Glutamatergic neuron (in vitro differentiated cells): ENCODE results near the gene SYN1. TPM values are rescaled to one million over a fixed set of nuclear protein-coding genes. Genes with fewer than 3 reads are reported as not detected.

ENCODE experiments used
- DNase-seq: peaks from one replicate; pipeline ENCODE4 v3.0.0; 2022
- H3K27ac Mint-ChIP-seq: one replicate; pipeline ENCODE4 v1.8.0; 2020; ENCODE audit warnings: mild to moderate bottlenecking, mixed read lengths, inconsistent platforms; ENCODE audit not compliant: unreplicated experiment
- H3K27me3 Mint-ChIP-seq: one replicate; pipeline ENCODE4 v1.8.0; 2020; ENCODE audit warnings: mild to moderate bottlenecking, moderate library complexity, mixed read lengths, inconsistent platforms; ENCODE audit not compliant: unreplicated experiment
- H3K36me3 Mint-ChIP-seq: one replicate; pipeline ENCODE4 v1.8.0; 2020; ENCODE audit warnings: mild to moderate bottlenecking, mixed read lengths, inconsistent platforms; ENCODE audit not compliant: unreplicated experiment
- H3K4me1 Mint-ChIP-seq: one replicate; pipeline ENCODE4 v1.8.0; 2020; ENCODE audit warnings: mild to moderate bottlenecking, low read depth, mixed read lengths, inconsistent platforms; ENCODE audit not compliant: unreplicated experiment
- H3K4me3 Mint-ChIP-seq: one replicate; pipeline ENCODE4 v1.8.0; 2020; ENCODE audit warnings: mild to moderate bottlenecking, mixed read lengths, inconsistent platforms; ENCODE audit not compliant: unreplicated experiment
- H3K9me3 Mint-ChIP-seq: one replicate; pipeline ENCODE4 v1.8.0; 2020; ENCODE audit warnings: mild to moderate bottlenecking, moderate library complexity, mixed read lengths, inconsistent platforms; ENCODE audit not compliant: unreplicated experiment
- total RNA-seq: library from RNA; stranded (reverse); fragmentation: NEBNext Ultra II Directional; extraction: Animal tissue kit (Norgen Biotek cat#: 25700); gene quantifications from one replicate; pipeline ENCODE4 v1.2.1, GENCODE V29; 2021; ENCODE audit not compliant: unreplicated experiment
- TF ChIP-seq, protein P1 (sequence below): fragments of 200-600 bp; sonication (generic); IDR thresholded peaks from one replicate; pipeline ENCODE4 v1.5.0; 2021; ENCODE audit not compliant: partially characterized antibody, unreplicated experiment

Gene SYN1
- total RNA-seq, 1 donor from 2014 or later, result 34.2 TPM

DNA sequence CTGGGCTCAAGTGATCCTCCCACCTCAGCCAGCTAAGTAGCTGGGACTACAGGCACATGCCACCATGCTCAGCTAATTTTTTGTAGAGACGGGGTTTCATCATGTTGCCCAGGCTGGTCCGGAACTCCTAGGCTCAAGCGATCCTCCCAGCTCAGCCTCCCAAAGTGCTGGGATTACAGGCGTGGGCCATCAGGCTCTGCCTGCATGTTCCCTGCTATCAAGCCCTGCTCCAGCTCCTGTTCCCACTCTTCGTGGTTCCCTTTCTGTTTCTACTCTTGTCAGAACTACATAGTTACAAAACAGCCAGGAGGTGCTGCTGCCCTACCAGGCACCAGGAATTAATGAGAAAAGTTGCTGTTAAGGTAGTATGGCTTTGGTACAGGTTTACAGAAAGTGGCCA is 28.7 kb downstream of the SYN1 start:
- DNase-seq, result no peak
- no peaks in the 10 kb centered on the region for H3K27me3 Mint-ChIP-seq
- peaks cover 4% of the 10 kb centered on the region for H3K36me3 Mint-ChIP-seq
- H3K9me3 Mint-ChIP-seq, result no peaks in the 10 kb centered on the region
- H3K4me3 Mint-ChIP-seq, result no peak overlapping the region
- no peak overlapping the region for H3K27ac Mint-ChIP-seq
- TF ChIP-seq, protein P1, sequence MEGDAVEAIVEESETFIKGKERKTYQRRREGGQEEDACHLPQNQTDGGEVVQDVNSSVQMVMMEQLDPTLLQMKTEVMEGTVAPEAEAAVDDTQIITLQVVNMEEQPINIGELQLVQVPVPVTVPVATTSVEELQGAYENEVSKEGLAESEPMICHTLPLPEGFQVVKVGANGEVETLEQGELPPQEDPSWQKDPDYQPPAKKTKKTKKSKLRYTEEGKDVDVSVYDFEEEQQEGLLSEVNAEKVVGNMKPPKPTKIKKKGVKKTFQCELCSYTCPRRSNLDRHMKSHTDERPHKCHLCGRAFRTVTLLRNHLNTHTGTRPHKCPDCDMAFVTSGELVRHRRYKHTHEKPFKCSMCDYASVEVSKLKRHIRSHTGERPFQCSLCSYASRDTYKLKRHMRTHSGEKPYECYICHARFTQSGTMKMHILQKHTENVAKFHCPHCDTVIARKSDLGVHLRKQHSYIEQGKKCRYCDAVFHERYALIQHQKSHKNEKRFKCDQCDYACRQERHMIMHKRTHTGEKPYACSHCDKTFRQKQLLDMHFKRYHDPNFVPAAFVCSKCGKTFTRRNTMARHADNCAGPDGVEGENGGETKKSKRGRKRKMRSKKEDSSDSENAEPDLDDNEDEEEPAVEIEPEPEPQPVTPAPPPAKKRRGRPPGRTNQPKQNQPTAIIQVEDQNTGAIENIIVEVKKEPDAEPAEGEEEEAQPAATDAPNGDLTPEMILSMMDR, result no peak
- H3K4me1 Mint-ChIP-seq, result no peaks in the 10 kb centered on the region

DNA sequence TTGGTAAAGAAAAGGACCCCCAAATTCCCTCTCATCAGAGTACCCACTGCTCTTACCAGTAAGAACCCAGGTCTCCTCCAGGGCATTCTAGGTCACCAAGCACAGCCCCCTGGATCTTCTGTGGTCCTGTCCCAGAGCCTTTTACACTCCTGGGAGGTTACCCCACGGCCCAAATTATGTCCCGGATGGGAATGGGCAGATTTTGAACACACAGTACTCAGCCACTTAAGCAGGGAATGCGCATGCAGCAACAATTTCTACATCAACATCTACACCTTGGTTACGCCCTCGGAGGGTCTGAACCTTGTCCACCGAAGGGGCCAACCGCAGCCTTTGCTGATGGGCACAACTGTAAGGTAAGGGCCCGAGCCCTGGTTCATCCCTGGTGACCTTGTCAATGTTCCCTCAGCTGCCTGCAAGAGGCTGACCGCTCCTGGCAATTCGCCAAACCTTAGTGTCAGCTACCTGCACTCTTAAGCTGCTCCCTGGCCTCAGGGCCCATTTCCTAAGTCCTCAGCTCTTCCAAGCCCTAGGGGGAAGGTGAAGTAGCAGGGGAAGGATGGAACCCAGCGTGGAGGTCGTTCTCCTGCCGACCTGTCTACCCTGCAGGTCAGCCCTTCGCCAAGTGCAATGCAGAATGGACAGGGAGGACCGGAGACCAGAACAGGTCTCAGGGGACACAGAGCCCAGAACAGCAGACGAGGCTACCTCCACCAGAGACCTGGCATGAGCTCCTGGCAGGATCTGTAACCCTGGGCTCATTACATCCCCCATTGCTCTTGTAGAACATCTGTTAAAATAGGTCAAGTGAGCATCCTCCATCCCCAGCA is 31.5 kb downstream of the SYN1 start:
- Mint-ChIP-seq H3K27me3 (peaks cover 2% of the 10 kb centered on the region), H3K4me3 (no peak overlapping the region), H3K4me1 (no peaks in the 10 kb centered on the region), H3K9me3 (peaks cover 3% of the 10 kb centered on the region), H3K27ac (no peak overlapping the region), H3K36me3 (no peaks in the 10 kb centered on the region)
- TF ChIP-seq, protein P1, result no peak
- DNase-seq, result no peak

DNA sequence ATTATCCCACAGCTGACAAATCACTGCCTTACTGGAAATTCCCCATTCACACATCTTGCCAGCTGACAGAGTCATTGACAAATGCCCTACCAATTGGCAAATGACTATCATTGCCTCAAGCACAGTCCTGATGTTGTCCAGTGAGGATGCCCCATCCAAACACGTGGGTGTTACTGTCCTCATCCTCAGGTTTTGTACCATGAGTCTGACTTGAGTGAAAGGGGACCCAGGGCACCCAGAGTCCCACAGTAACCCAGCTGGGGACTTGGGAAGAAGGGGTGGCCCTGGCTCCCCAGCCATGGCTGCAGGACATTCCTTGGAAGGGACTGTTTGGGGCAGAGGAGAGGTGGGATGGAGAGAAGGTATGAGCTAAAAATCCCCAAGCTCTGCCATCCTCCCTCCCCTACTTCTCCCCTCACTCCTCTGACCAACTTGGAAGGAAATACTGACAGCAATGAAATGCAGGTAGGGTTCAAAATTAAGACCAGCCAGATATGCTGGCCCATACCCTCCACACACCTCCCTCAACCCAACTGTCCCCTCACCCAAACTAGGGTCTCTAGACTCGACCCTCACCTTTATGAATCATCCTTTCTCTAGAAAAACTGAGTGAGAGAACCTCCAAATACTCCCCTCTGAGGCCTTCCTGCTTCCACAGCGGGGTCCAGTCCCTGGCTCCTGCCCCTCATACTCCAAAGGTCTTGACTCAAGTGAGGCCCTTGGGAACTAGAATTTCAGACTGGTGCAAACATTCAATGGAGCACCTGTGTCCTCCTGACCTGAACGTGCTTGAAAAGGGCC is 32.4 kb downstream of the SYN1 start:
- H3K27ac Mint-ChIP-seq, result no peak overlapping the region
- no peak overlapping the region for H3K4me3 Mint-ChIP-seq
- H3K4me1 Mint-ChIP-seq, result no peaks in the 10 kb centered on the region
- peaks cover 3% of the 10 kb centered on the region for H3K9me3 Mint-ChIP-seq
- no peaks in the 10 kb centered on the region for H3K36me3 Mint-ChIP-seq
- TF ChIP-seq, protein P1, result no peak
- no peak for DNase-seq
- H3K27me3 Mint-ChIP-seq, result peaks cover 2% of the 10 kb centered on the region

DNA sequence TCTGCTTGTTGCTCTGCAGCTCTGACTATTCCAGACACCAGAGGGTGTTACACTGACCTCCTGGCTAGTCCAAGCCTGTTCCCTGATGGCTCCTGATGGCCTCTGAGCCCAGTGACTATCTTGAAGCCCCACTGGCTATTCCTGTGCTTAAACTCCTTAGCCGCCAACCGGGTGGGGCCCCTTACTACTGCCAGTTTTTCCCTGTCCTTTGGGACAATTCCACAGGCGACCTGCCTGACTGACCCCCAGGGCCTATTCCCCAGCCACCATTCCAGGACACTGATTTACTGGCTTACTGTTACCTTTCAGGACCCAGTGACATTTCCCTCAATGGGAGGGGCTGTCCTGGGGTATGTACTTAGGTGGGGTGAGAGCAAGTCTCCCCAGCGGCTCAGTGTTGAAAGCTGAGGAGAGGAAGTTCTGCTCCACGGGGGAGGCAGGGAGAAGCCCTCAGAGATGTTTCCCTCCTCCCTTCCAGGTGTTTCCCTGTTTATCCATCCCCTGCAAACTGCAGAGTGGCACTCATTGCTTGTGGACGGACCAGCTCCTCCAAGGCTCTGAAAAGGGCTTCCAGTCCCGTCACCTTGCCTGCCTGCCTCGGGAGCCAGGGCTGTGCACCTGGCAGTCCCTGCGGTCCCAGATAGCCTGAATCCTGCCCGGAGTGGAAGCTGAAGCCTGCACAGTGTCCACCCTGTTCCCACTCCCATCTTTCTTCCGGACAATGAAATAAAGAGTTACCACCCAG is 33.4 kb downstream of the SYN1 start:
- H3K36me3 Mint-ChIP-seq, result no peaks in the 10 kb centered on the region
- H3K4me3 Mint-ChIP-seq, result no peak overlapping the region
- DNase-seq, result no peak
- TF ChIP-seq, protein P1, result no peak
- H3K9me3 Mint-ChIP-seq, result peaks cover 3% of the 10 kb centered on the region
- peaks cover 2% of the 10 kb centered on the region for H3K4me1 Mint-ChIP-seq
- no peak overlapping the region for H3K27ac Mint-ChIP-seq
- peaks cover 2% of the 10 kb centered on the region for H3K27me3 Mint-ChIP-seq
